ENCODE data around the gene NECAB2. TPM values are rescaled to one million over a fixed set of nuclear protein-coding genes. Genes with fewer than 3 reads are reported as not detected.

Gene NECAB2
- total RNA-seq, 1 donor from 2014 or later, result not detected

DNA sequence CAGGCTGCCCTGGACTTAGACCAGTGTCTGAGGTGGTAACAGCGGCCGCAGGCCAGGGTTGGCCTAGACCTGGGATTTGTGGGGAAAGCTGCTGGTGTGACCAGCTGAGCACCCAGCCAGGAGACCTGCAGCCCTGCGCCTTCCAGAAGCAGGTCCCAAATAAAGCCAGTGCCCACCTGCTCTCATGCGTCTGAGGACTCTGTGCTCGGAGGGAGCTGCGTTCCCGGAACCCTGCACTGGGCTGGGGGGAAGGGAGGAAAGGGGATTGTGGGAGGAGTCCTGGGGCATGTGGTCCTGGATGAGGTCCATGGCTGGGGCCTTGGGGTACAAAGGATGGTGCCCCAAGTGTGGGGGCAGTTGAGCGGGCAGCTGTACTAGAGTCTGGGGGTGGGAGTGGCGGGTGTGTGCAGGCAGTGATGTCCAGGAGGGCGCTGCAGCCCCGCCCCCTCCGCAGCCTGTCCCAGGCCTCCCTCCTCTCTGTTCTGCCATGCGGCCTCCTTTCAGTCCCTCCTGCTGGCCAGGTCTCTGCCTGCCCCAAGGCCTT lies 1.8 kb upstream of the NECAB2 start:
- DNase-seq (ENCODE audit: low read depth in 2 of 2), result no peak

- no peak for DNase-seq (ENCODE audit: low read depth in 2 of 2)
These were observed 953 bp upstream of the NECAB2 start for GRCh38 chr16:83967091-83967490.

DNA sequence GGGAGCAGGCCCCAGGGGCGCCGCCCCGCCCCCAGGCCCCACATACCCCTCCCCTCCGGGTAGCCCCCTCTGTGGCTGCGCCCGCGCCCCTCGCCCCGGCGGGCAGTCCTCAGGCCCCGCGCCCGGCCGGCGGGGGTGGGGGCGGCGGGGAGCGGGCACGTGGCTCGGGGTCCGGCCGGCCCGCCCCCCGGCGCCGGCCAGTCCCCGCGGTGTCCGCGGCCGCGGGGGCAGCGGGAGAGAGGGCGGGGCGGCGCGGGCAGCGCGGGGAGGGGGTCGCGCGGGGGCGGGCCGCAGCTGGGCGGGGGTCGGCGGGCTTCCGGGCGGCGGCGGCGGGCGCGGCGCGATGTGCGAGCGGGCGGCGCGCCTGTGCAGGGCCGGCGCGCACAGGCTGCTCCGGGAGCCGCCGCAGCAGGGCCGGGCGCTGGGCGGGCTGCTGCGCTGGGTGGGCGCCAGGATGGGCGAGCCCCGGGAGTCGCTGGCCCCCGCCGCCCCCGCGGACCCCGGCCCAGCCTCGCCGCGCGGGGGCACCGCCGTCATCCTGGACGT lies 335 bp downstream of the NECAB2 start:
- no peak for DNase-seq (ENCODE audit: low read depth in 2 of 2)

DNA sequence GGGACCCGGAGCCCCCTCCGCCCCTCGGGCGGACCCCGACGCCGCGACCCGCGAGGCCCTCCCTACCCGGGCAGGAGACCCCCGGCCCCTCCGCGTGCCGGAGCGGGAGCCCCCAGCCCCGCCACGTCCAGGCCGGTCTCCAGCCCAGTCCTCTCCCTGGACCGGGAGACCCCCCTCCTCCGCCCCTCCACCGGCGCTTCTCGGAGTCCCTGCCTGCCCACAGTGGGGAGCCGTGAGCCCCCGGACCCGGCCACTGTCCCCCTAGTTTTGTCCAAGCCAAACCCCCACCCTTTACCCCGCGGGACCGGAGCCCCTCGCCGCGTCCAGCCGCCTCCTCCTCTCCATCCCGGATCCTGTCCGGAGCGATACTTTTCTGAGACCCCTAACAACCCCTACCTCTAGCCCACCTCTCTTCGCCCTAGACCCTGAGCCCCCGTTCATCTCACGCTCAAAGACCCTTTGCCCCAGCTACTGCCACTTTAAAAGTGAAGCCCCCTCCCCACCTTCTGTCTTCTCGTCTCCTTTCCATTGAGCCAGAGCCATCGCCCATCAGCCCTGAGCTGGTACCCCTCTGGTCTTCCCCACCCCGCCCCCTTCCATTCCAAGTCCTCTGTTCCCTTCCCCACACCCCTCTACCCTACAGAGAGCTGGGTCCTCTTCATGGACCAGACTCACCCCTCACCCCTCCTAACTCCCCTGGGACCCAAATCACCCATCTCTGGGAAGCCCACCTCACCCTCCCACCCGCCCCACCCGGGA lies 1.0 kb downstream of the NECAB2 start:
- DNase-seq (ENCODE audit: low read depth in 2 of 2), result no peak

DNA sequence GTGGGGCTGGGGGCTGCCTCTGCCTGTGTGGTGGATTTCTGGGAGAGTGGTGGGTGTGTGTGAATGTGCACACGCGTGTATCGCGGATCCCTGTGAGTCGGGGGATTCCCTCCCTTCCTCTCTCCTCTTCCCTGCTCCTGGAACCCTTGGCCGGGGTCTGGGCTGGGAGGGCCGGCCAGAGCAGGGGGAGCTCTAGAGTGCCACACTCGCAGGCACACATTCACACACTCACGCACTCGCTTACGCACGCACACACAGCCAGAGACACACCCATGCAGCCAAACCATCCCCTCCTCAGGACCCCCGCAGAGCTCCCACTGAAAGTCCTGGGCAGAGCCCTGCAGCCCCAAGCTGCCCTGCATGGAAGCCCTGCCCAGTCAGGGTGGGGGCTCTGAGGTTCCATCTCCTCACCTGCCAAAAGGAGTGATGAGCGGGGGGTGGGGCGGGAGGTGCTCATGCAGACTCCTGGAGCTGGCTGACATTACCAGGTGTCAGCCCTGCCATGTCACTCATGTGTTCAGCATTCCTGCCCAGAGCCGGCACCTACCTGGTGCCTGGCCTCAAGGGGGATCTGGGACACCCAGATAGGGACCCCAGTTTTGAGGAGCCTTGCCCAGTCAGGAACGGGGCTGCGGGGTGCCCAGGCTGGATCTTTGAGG lies 1.9 kb downstream of the NECAB2 start:
- DNase-seq (ENCODE audit: low read depth in 2 of 2), result no peak

DNA sequence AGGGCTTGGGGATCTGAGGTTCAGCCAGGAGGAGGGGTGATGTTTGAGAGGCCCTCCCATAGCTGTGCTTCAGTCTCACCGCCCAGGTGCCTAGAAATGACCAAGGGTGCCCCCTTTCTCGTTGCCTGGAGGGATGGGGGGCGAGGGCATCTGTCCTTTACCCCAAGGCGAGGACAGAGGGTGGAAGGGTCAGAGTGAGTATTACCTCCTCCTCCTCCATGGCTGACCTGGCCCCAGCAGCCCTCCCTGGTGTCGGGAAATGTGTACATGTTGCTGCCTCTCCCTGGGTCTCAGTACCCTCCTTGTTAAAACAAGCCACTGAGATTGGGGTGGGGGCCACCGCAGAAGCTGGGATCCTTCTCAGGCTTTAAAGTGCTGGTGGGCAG lies 2.4 kb downstream of the NECAB2 start:
- no peak for DNase-seq (ENCODE audit: low read depth in 2 of 2)

- DNase-seq (ENCODE audit: low read depth in 2 of 2), result no peak
These were observed 3.4 kb downstream of the NECAB2 start for GRCh38 chr16:83971165-83972130.

DNA sequence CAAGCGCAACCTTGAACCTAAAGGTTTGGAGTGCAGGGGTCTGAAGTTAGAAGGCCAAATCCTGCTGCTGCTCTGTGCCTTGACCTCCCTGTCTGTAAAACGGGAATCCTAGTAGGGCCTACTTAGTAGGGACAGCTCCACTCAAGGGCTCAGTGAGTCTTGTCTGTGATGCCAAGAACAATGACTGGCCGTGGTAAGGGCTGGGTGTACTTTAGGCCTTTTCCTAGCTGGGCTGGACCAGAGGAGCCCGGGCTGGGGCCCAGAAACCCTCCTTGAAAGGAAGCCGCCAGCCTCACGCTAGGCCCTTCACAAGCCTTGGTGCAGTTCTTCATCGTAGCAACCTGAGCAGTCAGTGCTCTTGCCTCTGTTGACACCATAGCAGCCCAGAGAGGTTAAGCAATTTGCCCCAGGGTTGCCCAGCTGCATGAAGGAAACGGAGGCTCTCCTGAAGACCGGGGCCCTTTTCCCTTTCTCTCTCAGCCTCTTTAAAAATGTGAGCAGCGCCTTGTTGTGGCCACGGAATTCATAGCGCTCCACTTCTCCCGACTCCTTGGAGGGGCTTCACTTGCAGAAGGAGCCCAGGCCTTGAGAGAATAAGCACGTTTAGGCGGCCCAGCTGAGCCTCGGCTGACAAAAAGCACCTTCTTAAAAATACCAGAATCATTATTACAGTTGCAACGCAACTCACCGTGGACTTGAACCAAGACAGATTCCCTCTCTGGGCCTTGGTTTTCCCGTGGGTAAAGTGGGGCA lies 4.4 kb downstream of the NECAB2 start:
- no peak for DNase-seq (ENCODE audit: low read depth in 2 of 2)

GRCh38 chr16:83973077-83973476 lies 5.0 kb downstream of the NECAB2 start:
- DNase-seq (ENCODE audit: low read depth in 2 of 2), result no peak

DNA sequence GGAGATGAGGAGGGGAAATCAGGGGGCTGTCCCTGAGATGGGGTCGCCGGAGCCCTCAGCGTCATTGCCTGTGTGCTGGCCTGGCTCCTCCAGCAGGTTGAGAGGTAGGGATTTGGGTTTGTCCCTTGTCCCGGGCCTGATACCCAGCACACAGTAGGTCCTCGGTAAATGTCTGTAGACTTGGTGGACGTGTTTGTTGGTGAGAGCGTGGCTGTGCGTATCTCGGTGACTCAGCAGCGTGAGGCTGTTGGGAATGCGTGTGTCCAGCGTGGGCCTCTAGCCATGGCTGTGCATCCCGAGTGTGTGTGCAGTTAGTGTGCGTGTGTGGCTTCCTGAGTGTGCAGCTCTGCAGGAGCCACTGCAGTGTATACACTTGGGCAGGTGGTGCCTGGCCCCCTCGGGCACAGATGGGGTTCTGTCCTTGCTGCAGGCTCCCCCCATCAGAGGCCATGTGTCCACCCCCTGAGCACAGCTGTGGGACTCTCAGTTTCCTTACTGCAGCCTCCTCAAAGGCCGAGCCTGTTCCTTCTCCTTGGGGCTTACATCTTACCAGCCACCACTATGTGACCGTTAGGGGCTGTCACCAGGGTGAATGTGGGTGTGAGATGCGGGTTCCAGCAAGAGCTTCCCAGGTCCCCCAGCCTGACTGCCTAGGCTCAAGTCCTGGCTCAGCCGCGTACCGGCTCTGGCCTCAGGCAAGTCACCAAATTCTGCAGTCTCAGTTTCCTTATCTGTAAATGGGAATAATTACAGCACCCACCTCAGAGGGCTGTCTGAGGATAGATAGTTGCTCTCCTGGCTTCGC lies 5.7 kb downstream of the NECAB2 start:
- DNase-seq (ENCODE audit: low read depth in 2 of 2), result no peak

DNA sequence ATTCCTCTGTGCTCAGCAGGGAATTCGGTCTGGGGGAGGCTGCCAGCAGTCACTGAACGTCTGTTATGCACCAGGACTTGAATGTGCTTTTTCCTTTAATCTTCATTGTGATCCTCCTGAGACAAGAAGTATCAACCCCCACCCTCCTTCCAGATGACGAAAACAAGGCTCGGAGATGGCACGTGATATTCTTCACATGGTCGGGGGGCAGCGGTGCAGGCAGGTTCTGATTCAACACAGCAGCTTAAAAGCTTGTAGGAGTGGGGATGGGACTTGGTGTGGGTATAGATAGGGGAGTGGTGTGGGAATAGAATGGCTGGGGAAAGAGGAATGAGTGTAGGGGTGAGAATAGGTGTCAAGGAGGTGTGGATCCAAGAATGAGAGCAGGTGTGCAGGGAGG lies 6.4 kb downstream of the NECAB2 start:
- DNase-seq (ENCODE audit: low read depth in 2 of 2), result no peak

DNA sequence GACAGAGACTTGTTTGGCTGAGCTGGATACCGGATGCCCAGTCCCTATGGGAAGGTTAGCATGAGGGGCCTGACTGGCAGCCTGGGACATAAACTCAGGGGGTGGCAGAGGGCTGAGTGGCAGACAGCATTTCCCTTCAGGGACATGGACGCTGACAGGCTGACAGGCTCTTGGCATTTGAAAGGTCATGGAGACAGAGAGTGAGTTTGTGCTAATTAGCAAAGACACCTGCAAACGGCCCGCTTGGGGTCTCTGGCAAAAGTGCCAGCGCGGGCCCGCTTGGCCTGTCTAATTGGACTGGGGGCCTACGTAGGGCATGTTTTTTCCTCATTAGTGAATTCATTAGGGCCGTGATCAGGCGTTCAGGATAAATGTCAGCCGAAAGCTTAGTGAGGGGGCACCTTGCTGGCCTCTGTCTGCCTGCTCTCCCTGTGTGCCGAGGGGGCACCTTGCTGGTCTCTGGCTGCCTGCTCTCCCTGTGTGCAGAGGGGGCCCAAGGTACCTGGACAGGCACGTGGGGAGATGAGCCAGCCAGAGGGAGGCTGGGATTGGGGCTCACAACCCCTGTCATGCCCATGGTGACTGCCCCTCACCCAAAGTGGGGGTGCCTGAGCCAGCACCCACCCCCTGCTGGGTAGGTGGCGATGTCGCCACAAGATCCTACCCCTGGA lies 7.7 kb downstream of the NECAB2 start:
- DNase-seq (ENCODE audit: low read depth in 2 of 2), result no peak

- DNase-seq (ENCODE audit: low read depth in 2 of 2), result no peak
These were observed 9.2 kb downstream of the NECAB2 start for GRCh38 chr16:83977056-83977815.

DNA sequence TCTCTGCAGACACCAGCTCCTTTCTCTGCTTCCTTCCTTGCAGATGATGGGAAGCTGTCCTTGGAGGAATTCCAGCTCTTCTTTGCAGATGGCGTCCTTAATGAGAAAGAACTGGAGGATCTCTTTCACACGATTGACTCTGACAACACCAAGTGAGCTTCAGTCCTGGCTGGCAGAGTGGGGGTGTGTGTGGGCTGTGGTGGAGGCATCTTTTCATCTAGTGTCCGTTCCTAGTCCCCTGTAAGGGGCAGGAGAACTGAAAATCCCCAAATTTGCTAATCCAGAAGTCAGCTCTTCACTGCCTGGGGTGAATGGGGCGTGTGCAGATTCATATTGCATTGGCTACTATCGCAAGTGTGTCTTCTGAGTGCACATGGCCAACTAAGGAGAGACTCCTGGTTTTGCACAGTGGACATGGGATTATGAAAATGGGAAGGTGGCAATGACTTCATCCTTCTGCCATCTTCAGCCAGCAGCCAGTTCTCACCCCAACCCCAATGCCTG lies 10.4 kb downstream of the NECAB2 start:
- no peak for DNase-seq (ENCODE audit: low read depth in 2 of 2)

DNA sequence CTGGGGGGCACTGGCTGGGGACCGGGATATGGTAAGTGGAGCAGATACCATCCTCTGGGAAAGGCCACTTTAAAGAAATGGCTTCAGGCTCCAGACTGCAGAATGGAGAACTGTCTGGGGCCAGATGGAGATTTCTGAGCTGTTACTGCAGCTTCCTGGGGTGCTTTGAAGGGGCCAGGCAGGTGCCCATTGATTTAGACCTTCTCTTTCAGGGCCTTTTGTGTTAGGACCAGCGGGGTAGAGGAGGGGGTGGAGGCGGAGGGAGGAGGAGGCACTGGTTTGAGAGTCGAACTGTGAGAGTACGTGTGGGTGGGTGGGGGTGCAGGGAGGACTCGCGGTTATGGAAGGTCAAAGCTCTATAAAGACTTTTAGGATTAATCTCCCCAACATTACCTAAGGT lies 11.4 kb downstream of the NECAB2 start:
- no peak for DNase-seq (ENCODE audit: low read depth in 2 of 2)

- no peak for DNase-seq (ENCODE audit: low read depth in 2 of 2)
These were observed 12.8 kb downstream of the NECAB2 start for GRCh38 chr16:83980794-83981193.

GRCh38 chr16:83981799-83982198 lies 13.8 kb downstream of the NECAB2 start:
- DNase-seq (ENCODE audit: low read depth in 2 of 2), result no peak

DNA sequence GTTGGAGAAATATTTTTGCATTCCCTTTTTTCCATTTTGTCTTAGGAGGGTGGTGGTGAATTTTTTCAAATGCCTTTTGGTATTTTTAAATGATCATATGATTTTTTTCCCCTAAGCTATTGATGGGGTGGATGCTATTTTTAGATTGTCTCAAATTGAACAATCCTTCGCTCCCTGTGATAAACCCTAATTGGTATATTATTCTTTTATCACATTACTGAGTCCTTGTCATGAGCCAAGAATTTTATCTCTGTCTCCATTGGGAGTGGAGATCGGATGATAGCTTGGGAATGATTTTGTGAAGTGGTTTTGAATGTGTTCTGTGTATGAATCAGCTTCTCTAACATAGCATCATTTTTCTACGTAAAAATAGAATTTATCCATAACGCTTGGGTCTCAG lies 15.4 kb downstream of the NECAB2 start:
- DNase-seq (ENCODE audit: low read depth in 2 of 2), result no peak

Data from dermis microvascular lymphatic vessel endothelial cell (primary cell).